Chondrocyte (in vitro differentiated cells): Measurements from ENCODE around the gene SPATS2L. TPM values are rescaled to one million over a fixed set of nuclear protein-coding genes. Genes with fewer than 3 reads are reported as not detected.

Experiments used
- DNase-seq: peaks from one replicate; pipeline ENCODE4 v3.0.0; 2021; ENCODE audit warnings: mixed read lengths, low spot score
- H3K27ac Mint-ChIP-seq: one replicate; pipeline ENCODE4 v1.8.0; 2021; ENCODE audit warnings: mild to moderate bottlenecking, moderate library complexity, mixed read lengths; ENCODE audit not compliant: unreplicated experiment
- H3K27me3 Mint-ChIP-seq: 2 replicates; pipeline ENCODE4 v1.8.0; 2021; ENCODE audit warnings: low read depth, mixed read lengths
- H3K36me3 Mint-ChIP-seq: 2 replicates; pipeline ENCODE4 v1.8.0; 2021; ENCODE audit warnings: low read depth, mixed read lengths
- H3K4me1 Mint-ChIP-seq: 2 replicates; pipeline ENCODE4 v1.8.0; 2021; ENCODE audit warnings: low read depth, mild to moderate bottlenecking, mixed read lengths
- H3K4me3 Mint-ChIP-seq: one replicate; pipeline ENCODE4 v1.8.0; 2021; ENCODE audit warnings: mild to moderate bottlenecking, moderate library complexity, mixed read lengths; ENCODE audit not compliant: unreplicated experiment
- H3K9me3 Mint-ChIP-seq: 2 replicates; pipeline ENCODE4 v1.8.0; 2021; ENCODE audit warnings: low read depth, mixed read lengths
- total RNA-seq: library from RNA; stranded (reverse); gene quantifications from 3 replicates; pipeline ENCODE4 v1.2.1, GENCODE V29; 2021
- TF ChIP-seq, protein P1 (sequence below): fragments of 200-600 bp; sonication (generic); IDR thresholded peaks from 2 replicates; pipeline ENCODE4 v1.5.0; 2021; ENCODE audit warnings: antibody characterized with exemption, mild to moderate bottlenecking, moderate library complexity

SPATS2L gene
- total RNA-seq, 1 donor from 2014 or later: 237 TPM

GRCh38 chr2:200525882-200526651, 219.6 kb downstream of the SPATS2L start, which contains the start of gene SGO2:
TSS of gene SGO2 (plus strand) at chr2:200526207. CDS start at chr2:200532976, 6,769 bp downstream.
- Mint-ChIP-seq H3K4me3 (peak within 1 kb of the TSS; percentile 93), H3K27me3 (peaks cover 6% of the 10 kb centered on the region), H3K9me3 (no peaks in the 10 kb centered on the region), H3K27ac (peak within 1 kb of the TSS; percentile 90), H3K4me1 (peaks cover 15% of the 10 kb centered on the region), H3K36me3 (no peaks in the 10 kb centered on the region)
- TF ChIP-seq, protein P1, sequence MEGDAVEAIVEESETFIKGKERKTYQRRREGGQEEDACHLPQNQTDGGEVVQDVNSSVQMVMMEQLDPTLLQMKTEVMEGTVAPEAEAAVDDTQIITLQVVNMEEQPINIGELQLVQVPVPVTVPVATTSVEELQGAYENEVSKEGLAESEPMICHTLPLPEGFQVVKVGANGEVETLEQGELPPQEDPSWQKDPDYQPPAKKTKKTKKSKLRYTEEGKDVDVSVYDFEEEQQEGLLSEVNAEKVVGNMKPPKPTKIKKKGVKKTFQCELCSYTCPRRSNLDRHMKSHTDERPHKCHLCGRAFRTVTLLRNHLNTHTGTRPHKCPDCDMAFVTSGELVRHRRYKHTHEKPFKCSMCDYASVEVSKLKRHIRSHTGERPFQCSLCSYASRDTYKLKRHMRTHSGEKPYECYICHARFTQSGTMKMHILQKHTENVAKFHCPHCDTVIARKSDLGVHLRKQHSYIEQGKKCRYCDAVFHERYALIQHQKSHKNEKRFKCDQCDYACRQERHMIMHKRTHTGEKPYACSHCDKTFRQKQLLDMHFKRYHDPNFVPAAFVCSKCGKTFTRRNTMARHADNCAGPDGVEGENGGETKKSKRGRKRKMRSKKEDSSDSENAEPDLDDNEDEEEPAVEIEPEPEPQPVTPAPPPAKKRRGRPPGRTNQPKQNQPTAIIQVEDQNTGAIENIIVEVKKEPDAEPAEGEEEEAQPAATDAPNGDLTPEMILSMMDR: peak; percentile 46
- peak; percentile 97 for DNase-seq

- Mint-ChIP-seq H3K27me3 (peaks cover 4% of the 10 kb centered on the region), H3K4me3 (no peak overlapping the region), H3K36me3 (no peaks in the 10 kb centered on the region), H3K27ac (no peak overlapping the region), H3K4me1 (peaks cover 15% of the 10 kb centered on the region), H3K9me3 (no peaks in the 10 kb centered on the region)
- no peak for DNase-seq
- TF ChIP-seq, protein P1: no peak
Measured at GRCh38 chr2:200528228-200528627, 221.7 kb downstream of the SPATS2L start.

Other genes starting within 250 kb of the SPATS2L start
- 17.3 to 18.9 TPM (median 17.6 TPM) in 3 replicates for gene KCTD18, start 203.4 kb downstream of the SPATS2L start, total RNA-seq
- gene SGO2, start 219.5 kb downstream of the SPATS2L start, total RNA-seq: 4.9 to 6.6 TPM (median 5.7 TPM) in 3 replicates